HepG2 (cell line): Measurements from ENCODE around the gene TRIM67. TPM values are rescaled to one million over a fixed set of nuclear protein-coding genes. Genes with fewer than 3 reads are reported as not detected.
A peak's percentile ranks its signal among the peaks of the same experiment; 100 is the strongest.

Experiments
- AGO1 ChIP-seq: fragments of 200-400 bp; formaldehyde crosslinking; IDR thresholded peaks from 2 replicates; pipeline ENCODE4 v1.6.1; 2017; ENCODE audit warnings: mild to moderate bottlenecking, low read depth, low read length, moderate library complexity; ENCODE audit not compliant: poor library complexity, severe bottlenecking
- CBX5 ChIP-seq: sonication (generic); formaldehyde crosslinking; IDR thresholded peaks from 2 replicates; pipeline ENCODE4 v1.4.0; 2020; ENCODE audit warnings: missing genetic modification reagents, borderline replicate concordance
- DNMT3B ChIP-seq: conservative IDR thresholded peaks from 2 replicates; pipeline ENCODE4 v1.6.1; 2016; ENCODE audit warnings: missing biosample characterization, control low read depth
- FOSL2 ChIP-seq: sonication (generic); formaldehyde crosslinking; IDR thresholded peaks from 2 replicates; pipeline ENCODE4 v1.4.0; 2020; ENCODE audit warnings: missing genetic modification reagents
- FOXC1 ChIP-seq: sonication (generic); formaldehyde crosslinking; IDR thresholded peaks from 2 replicates; pipeline ENCODE4 v1.8.0; 2022; ENCODE audit warnings: mild to moderate bottlenecking, missing genetic modification reagents, borderline replicate concordance
- HIVEP1 ChIP-seq: sonication (generic); formaldehyde crosslinking; IDR thresholded peaks from 2 replicates; pipeline ENCODE4 v1.4.0; 2020; ENCODE audit warnings: mild to moderate bottlenecking, missing genetic modification reagents
- KAT7 ChIP-seq: IDR thresholded peaks from 2 replicates; pipeline ENCODE4 v1.6.1; 2018; ENCODE audit warnings: borderline replicate concordance, missing compliant biosample characterization
- KDM6A ChIP-seq: IDR thresholded peaks from 2 replicates; pipeline ENCODE4 v1.6.1; 2016; ENCODE audit warnings: low read depth
- POLR2AphosphoS2 ChIP-seq: IDR thresholded peaks from 2 replicates; pipeline ENCODE4 v1.6.1; 2011; ENCODE audit warnings: low read depth, low read length, improper control_type of control experiment
- RBFOX2 ChIP-seq: fragments of 200-400 bp; formaldehyde crosslinking; IDR thresholded peaks from 2 replicates; pipeline ENCODE4 v1.6.1; 2017; ENCODE audit warnings: low read depth, mild to moderate bottlenecking, low read length
- RFX3 ChIP-seq: IDR thresholded peaks from 2 replicates; pipeline ENCODE4 v1.6.1; 2016; ENCODE audit warnings: missing biosample characterization, missing genetic modification reagents
- SMAD3 ChIP-seq: sonication (generic); formaldehyde crosslinking; IDR thresholded peaks from 2 replicates; pipeline ENCODE4 v1.4.0; 2020; ENCODE audit warnings: missing genetic modification reagents
- SNAPC2 ChIP-seq: sonication (generic); formaldehyde crosslinking; IDR thresholded peaks from 2 replicates; pipeline ENCODE4 v1.8.1; 2022; ENCODE audit warnings: mild to moderate bottlenecking, missing genetic modification reagents
- SOX13 ChIP-seq, 3 experiments: fragments of 450-650 bp in 1 of 3; sonication (generic) in 1 of 3; formaldehyde crosslinking in 1 of 3; IDR thresholded peaks in 2 of 3; conservative IDR thresholded peaks in 1 of 3; 2 replicates each; pipeline versions ENCODE4 v1.5.0 to v1.6.1; 2016 to 2020; ENCODE audit warnings: antibody characterized with exemption in 1 of 3, mild to moderate bottlenecking in 1 of 3, missing compliant biosample characterization in 1 of 3, missing genetic modification reagents in 1 of 3, moderate library complexity in 1 of 3
- STAT5B ChIP-seq: sonication (generic); formaldehyde crosslinking; IDR thresholded peaks from 2 replicates; pipeline ENCODE4 v1.4.0; 2020; ENCODE audit warnings: missing genetic modification reagents
- ZNF264 ChIP-seq: sonication (generic); formaldehyde crosslinking; IDR thresholded peaks from 2 replicates; pipeline ENCODE4 v1.4.0; 2020; ENCODE audit warnings: missing genetic modification reagents
- ZNF446 ChIP-seq: sonication (generic); formaldehyde crosslinking; IDR thresholded peaks from 2 replicates; pipeline ENCODE4 v1.5.0; 2020; ENCODE audit warnings: mild to moderate bottlenecking, missing genetic modification reagents
- ZNF652 ChIP-seq: IDR thresholded peaks from 2 replicates; pipeline ENCODE4 v1.6.1; 2016; ENCODE audit warnings: low read depth, borderline replicate concordance
- ZSCAN21 ChIP-seq: sonication (generic); formaldehyde crosslinking; IDR thresholded peaks from 2 replicates; pipeline ENCODE4 v1.8.0; 2022; ENCODE audit warnings: mild to moderate bottlenecking, missing genetic modification reagents, moderate library complexity, borderline replicate concordance
- polyA plus RNA-seq, 8 experiments: library from polyadenylated mRNA; depleted of rRNA in 3 of 8; stranded (reverse) in 7 of 8; unstranded in 1 of 8; fragments of >200 nt; fragmentation: Illumina TruSeq in 4 of 8; extraction: Trizol in 4 of 8; gene quantifications; 2 replicates each; pipeline versions ENCODE4 v1.2.1 to v1.2.3, GENCODE V29; 2011 to 2016; ENCODE audit warnings: low read depth in 4 of 8, missing spikeins in 1 of 8, mixed read lengths in 1 of 8; ENCODE audit not compliant: insufficient read depth in 1 of 8
- total RNA-seq, 5 experiments: library from RNA; depleted of rRNA; stranded (reverse); fragments of >200 nt; fragmentation: Illumina TruSeq; extraction: Trizol; gene quantifications; 2 replicates each; pipeline ENCODE4 v1.2.3, GENCODE V29; 2016; ENCODE audit warnings: low read depth in 1 of 5
- TF ChIP-seq, protein P1 (sequence below): sonication (generic); formaldehyde crosslinking; IDR thresholded peaks from 2 replicates; pipeline ENCODE4 v1.5.1; 2020; ENCODE audit warnings: mild to moderate bottlenecking, missing genetic modification reagents
- TF ChIP-seq, protein P2 (sequence below): sonication (generic); formaldehyde crosslinking; IDR thresholded peaks from 2 replicates; pipeline ENCODE4 v1.4.0; 2020; ENCODE audit warnings: missing genetic modification reagents
- TF ChIP-seq, protein P3 (sequence below): sonication (generic); formaldehyde crosslinking; IDR thresholded peaks from 2 replicates; pipeline ENCODE4 v1.4.0; 2020; ENCODE audit warnings: missing genetic modification reagents
- TF ChIP-seq, protein P4 (sequence below): sonication (generic); formaldehyde crosslinking; IDR thresholded peaks from 2 replicates; pipeline ENCODE4 v1.4.0; 2020; ENCODE audit warnings: missing genetic modification reagents, low read depth, mild to moderate bottlenecking, borderline replicate concordance

The TRIM67 gene
- total and polyA plus RNA-seq, 2 of the 13 experiments (the other 11 are each of a cell fraction or from before 2014, with no cell fraction given): not detected

DNA sequence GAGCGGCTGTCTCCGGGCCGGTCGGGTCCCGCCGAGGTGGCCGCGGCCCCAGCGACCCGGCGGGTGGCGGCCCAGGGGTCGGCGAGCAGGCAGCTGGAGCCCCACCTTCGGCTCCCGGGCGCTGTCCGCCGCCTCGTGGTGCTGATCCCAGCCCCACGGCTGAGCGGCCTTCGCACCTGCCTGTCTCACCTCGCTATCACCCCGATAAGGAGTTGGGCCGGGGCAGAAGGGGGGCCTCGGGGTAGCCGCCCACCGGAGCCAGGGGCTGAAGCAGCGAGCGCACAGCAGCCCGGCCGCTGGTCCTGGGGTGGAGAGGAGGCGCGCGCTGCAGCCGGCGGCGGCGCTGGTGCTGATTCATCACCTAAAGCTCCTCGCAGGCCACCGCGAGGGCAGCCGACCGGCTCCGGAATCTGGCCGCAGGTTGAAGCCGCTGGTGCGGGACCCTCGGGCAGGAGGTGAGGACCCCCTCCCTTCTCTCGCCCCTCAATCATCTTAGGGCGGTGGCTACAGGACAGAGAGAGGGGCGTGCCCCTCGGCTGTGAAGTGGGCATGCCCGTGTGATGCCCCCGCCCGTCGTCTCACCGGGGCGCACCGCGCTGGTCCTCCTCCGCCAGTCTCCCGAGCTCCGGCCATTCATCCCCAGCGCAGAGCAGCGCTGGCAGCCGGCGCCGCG is 575 bp downstream of the TRIM67 start (continued):
- TF ChIP-seq, protein P1, sequence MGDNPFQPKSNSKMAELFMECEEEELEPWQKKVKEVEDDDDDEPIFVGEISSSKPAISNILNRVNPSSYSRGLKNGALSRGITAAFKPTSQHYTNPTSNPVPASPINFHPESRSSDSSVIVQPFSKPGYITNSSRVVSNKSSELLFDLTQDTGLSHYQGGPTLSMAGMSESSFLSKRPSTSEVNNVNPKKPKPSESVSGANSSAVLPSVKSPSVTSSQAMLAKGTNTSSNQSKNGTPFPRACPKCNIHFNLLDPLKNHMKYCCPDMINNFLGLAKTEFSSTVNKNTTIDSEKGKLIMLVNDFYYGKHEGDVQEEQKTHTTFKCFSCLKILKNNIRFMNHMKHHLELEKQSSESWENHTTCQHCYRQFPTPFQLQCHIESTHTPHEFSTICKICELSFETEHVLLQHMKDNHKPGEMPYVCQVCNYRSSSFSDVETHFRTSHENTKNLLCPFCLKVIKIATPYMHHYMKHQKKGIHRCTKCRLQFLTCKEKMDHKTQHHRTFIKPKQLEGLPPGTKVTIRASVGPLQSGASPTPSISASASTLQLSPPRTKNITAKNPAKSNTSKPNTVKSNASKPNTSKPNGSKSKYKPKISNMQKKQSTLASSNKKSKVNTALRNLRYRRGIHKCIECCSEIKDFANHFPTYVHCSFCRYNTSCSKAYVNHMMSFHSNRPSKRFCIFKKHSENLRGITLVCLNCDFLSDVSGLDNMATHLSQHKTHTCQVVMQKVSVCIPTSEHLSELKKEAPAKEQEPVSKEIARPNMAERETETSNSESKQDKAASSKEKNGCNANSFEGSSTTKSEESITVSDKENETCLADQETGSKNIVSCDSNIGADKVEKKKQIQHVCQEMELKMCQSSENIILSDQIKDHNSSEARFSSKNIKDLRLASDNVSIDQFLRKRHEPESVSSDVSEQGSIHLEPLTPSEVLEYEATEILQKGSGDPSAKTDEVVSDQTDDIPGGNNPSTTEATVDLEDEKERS (CRISPR knock-in tag): peak; percentile 77; the same call in 1 of the 2 replicates
- TF ChIP-seq SNAPC2 (CRISPR knock-in tag): peak; percentile 48; the same call in 1 of the 2 replicates
- peak; percentile 76; the same call in 1 of the 2 replicates for TF ChIP-seq FOXC1 (CRISPR knock-in tag)
- TF ChIP-seq STAT5B (CRISPR knock-in tag): no peak
- TF ChIP-seq, protein P2, sequence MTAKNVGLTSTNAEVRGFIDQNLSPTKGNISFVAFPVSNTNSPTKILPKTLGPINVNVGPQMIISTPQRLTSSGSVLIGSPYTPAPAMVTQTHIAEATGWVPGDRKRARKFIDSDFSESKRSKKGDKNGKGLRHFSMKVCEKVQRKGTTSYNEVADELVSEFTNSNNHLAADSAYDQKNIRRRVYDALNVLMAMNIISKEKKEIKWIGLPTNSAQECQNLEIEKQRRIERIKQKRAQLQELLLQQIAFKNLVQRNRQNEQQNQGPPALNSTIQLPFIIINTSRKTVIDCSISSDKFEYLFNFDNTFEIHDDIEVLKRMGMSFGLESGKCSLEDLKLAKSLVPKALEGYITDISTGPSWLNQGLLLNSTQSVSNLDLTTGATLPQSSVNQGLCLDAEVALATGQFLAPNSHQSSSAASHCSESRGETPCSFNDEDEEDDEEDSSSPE (CRISPR knock-in tag): no peak; the same call in 1 of the 2 replicates
- TF ChIP-seq, protein P3, sequence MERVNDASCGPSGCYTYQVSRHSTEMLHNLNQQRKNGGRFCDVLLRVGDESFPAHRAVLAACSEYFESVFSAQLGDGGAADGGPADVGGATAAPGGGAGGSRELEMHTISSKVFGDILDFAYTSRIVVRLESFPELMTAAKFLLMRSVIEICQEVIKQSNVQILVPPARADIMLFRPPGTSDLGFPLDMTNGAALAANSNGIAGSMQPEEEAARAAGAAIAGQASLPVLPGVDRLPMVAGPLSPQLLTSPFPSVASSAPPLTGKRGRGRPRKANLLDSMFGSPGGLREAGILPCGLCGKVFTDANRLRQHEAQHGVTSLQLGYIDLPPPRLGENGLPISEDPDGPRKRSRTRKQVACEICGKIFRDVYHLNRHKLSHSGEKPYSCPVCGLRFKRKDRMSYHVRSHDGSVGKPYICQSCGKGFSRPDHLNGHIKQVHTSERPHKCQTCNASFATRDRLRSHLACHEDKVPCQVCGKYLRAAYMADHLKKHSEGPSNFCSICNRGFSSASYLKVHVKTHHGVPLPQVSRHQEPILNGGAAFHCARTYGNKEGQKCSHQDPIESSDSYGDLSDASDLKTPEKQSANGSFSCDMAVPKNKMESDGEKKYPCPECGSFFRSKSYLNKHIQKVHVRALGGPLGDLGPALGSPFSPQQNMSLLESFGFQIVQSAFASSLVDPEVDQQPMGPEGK (CRISPR knock-in tag): peak; percentile 70
- no peak; the same call in 1 of the 2 replicates for TF ChIP-seq HIVEP1 (CRISPR knock-in tag)
- TF ChIP-seq KDM6A (CRISPR knock-in tag): no peak
- no peak for TF ChIP-seq ZNF652
- no peak for TF ChIP-seq POLR2AphosphoS2
- no peak for TF ChIP-seq RBFOX2
- no peak for TF ChIP-seq RFX3
- no peak for TF ChIP-seq DNMT3B (CRISPR knock-in tag)
- TF ChIP-seq ZNF264 (CRISPR knock-in tag): no peak
- peak; percentile 90 for TF ChIP-seq SMAD3 (CRISPR knock-in tag)
- peak; percentile 98; the same call in 1 of the 2 replicates for TF ChIP-seq ZNF446
- TF ChIP-seq, protein P4, sequence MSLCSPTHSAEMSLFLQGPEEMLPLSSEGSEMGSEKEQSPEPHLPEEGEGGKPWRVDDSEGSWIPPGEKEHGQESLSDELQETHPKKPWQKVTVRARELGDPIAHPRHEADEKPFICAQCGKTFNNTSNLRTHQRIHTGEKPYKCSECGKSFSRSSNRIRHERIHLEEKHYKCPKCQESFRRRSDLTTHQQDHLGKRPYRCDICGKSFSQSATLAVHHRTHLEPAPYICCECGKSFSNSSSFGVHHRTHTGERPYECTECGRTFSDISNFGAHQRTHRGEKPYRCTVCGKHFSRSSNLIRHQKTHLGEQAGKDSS (CRISPR knock-in tag): peak; percentile 38; the same call in 1 of the 2 replicates
- no peak for TF ChIP-seq AGO1
- peak; percentile 26; the same call in 1 of the 2 replicates for TF ChIP-seq KAT7 (CRISPR knock-in tag)
- no peak for TF ChIP-seq CBX5
- TF ChIP-seq FOSL2 (CRISPR knock-in tag): peak; percentile 50
- TF ChIP-seq SOX13 (IDR thresholded peaks at IDR 0.05): no peak
- peak in 1 of 2 experiments; percentile 16; a peak in 1 of 4 replicates for TF ChIP-seq SOX13 (CRISPR knock-in tag; conservative IDR thresholded peaks at IDR 0.05 in 1 of 2, IDR thresholded peaks at IDR 0.05 in 1 of 2)
- peak; percentile 95 for TF ChIP-seq ZSCAN21 (CRISPR knock-in tag)
